Measurements from ENCODE around the gene PIEZO1. TPM values are rescaled to one million over a fixed set of nuclear protein-coding genes. Genes with fewer than 3 reads are reported as not detected.

The PIEZO1 gene
- total and polyA plus RNA-seq, 7 experiments from 2014 or later: 3.6 to 237 (median 111) TPM

- H3K27me3 ChIP-seq (ENCODE audit: control insufficient read depth in 2 of 2, insufficient read depth in 2 of 2, low read length in 2 of 2): no peaks in the 10 kb centered on the region
These were observed 20.9 kb upstream of the PIEZO1 start for GRCh38 chr16:88805887-88806393.

GRCh38 chr16:88805340-88805715, 20.3 kb upstream of the PIEZO1 start:
- peak overlapping the region in 1 of 9 donors; percentile 42 for H3K27ac Mint-ChIP-seq
- intact Hi-C loops (cut with micrococcal nuclease): no loop called here
- POLR2A ChIA-PET: interaction anchor here (1.1 kb wide), 1 partner anchor 442 kb away, joined by 3 read pairs; no protein-coding TSS in a partner anchor

More at GRCh38 chr16:88805887-88806393, 20.9 kb upstream of the PIEZO1 start:
- peak overlapping the region in 1 of 10 donors; percentile 5 for H3K4me3 Mint-ChIP-seq
- intact Hi-C loops (cut with micrococcal nuclease): no loop called here
- no peaks in the 10 kb centered on the region for H3K9me3 Mint-ChIP-seq
- no peak overlapping the region for H3K27ac ChIP-seq (ENCODE audit: low read depth, low read length)
- H3K4me1 Mint-ChIP-seq: peaks cover 4 to 33% (median 16%) of the 10 kb centered on the region in 7 donors
- CTCF ChIA-PET: no interaction called here
- H3K4me3 ChIP-seq (ENCODE audit: low read length): no peak overlapping the region
- no peak for ATAC-seq
- no peaks in the 10 kb centered on the region for H3K27me3 Mint-ChIP-seq
- H3K27ac Mint-ChIP-seq: peak overlapping the region in 1 of 9 donors; percentile 56
- no peak for DNase-seq
- no peaks in the 10 kb centered on the region for H3K9me3 ChIP-seq (ENCODE audit: control insufficient read depth in 2 of 3, low read length in 3 of 3)
- peaks cover 13 to 18% of the 10 kb centered on the region in 2 donors for H3K4me1 ChIP-seq (ENCODE audit: control insufficient read depth in 2 of 2, insufficient read depth in 2 of 2, low read length in 2 of 2)
- H3K36me3 ChIP-seq (ENCODE audit: control insufficient read depth in 2 of 3, insufficient read depth in 3 of 3, low read length in 3 of 3): peaks cover 0 to 26% (median 0%) of the 10 kb centered on the region in 3 experiments
- H3K36me3 Mint-ChIP-seq: peaks cover 0 to 4% (median 0%) of the 10 kb centered on the region in 5 donors
- POLR2A ChIA-PET: interaction anchor here (0.5 to 1.5 kb wide), 4 partner anchors 18 to 442 kb away, joined by 3 to 7 read pairs (median 3); no protein-coding TSS in a partner anchor

GRCh38 chr16:88804552-88805339, 19.7 kb upstream of the PIEZO1 start:
- DNase-seq (no peak), ATAC-seq (no peak)
- no peaks in the 10 kb centered on the region for H3K9me3 ChIP-seq (ENCODE audit: control insufficient read depth in 2 of 3, low read length in 3 of 3)
- H3K27me3 ChIP-seq (ENCODE audit: control insufficient read depth in 2 of 2, insufficient read depth in 2 of 2, low read length in 2 of 2): no peaks in the 10 kb centered on the region
- H3K27ac ChIP-seq (ENCODE audit: low read depth, low read length): no peak overlapping the region
- H3K4me1 Mint-ChIP-seq: peaks cover 7 to 34% (median 26%) of the 10 kb centered on the region in 7 donors
- no peak overlapping the region for H3K4me3 ChIP-seq (ENCODE audit: low read length)
- H3K36me3 ChIP-seq (ENCODE audit: control insufficient read depth in 2 of 3, insufficient read depth in 3 of 3, low read length in 3 of 3): peaks cover 0 to 20% (median 0%) of the 10 kb centered on the region in 3 experiments
- intact Hi-C loops (cut with micrococcal nuclease): loop anchor here (5.0 kb wide), 3 partner anchors 97 to 898 kb away; partner anchors contain the start of genes CTU2 (in 1 of the 2), RNF166 (in 1 of the 2), SNAI3 (in 1 of the 2) and SPATA2L (in 1 of the 2)
- H3K9me3 Mint-ChIP-seq: no peaks in the 10 kb centered on the region
- H3K27ac Mint-ChIP-seq: peak overlapping the region in 3 of 9 donors; percentile 21 to 60 (median 42)
- ChIA-PET POLR2A (interaction anchor here (1.0 kb wide), 1 partner anchor 10 kb away, joined by 3 read pairs; no protein-coding TSS in a partner anchor), CTCF (interaction anchor here (1.4 kb wide), 1 partner anchor 67 kb away, joined by 3 read pairs; no protein-coding TSS in a partner anchor)
- H3K4me1 ChIP-seq (ENCODE audit: control insufficient read depth in 2 of 2, insufficient read depth in 2 of 2, low read length in 2 of 2): peaks cover 10 to 11% of the 10 kb centered on the region in 2 donors
- no peaks in the 10 kb centered on the region for H3K27me3 Mint-ChIP-seq
- H3K36me3 Mint-ChIP-seq: peaks cover 0 to 4% (median 0%) of the 10 kb centered on the region in 5 donors
- H3K4me3 Mint-ChIP-seq: peak overlapping the region in 7 of 10 donors; percentile 27 to 88 (median 63)

More at GRCh38 chr16:88805340-88805715, 20.3 kb upstream of the PIEZO1 start:
- no peaks in the 10 kb centered on the region for H3K27me3 ChIP-seq (ENCODE audit: control insufficient read depth in 2 of 2, insufficient read depth in 2 of 2, low read length in 2 of 2)
- Mint-ChIP-seq H3K4me1 (peaks cover 4 to 33% (median 22%) of the 10 kb centered on the region in 7 donors), H3K4me3 (peak overlapping the region in 2 of 10 donors; percentile 21 to 34), H3K36me3 (peaks cover 0 to 4% (median 0%) of the 10 kb centered on the region in 5 donors), H3K27me3 (no peaks in the 10 kb centered on the region), H3K9me3 (no peaks in the 10 kb centered on the region)
- H3K27ac ChIP-seq (ENCODE audit: low read depth, low read length): no peak overlapping the region
- DNase-seq (no peak), ATAC-seq (no peak)
- peaks cover 7 to 12% of the 10 kb centered on the region in 2 donors for H3K4me1 ChIP-seq (ENCODE audit: control insufficient read depth in 2 of 2, insufficient read depth in 2 of 2, low read length in 2 of 2)
- CTCF ChIA-PET: no interaction called here
- H3K4me3 ChIP-seq (ENCODE audit: low read length): no peak overlapping the region
- peaks cover 0 to 25% (median 0%) of the 10 kb centered on the region in 3 experiments for H3K36me3 ChIP-seq (ENCODE audit: control insufficient read depth in 2 of 3, insufficient read depth in 3 of 3, low read length in 3 of 3)
- H3K9me3 ChIP-seq (ENCODE audit: control insufficient read depth in 2 of 3, low read length in 3 of 3): no peaks in the 10 kb centered on the region

GRCh38 chr16:88804173-88804551, 19.1 kb upstream of the PIEZO1 start:
- H3K27ac Mint-ChIP-seq: peak overlapping the region in 2 of 9 donors; percentile 21 to 60
- Histone ChIP-seq H3K27me3 (ENCODE audit: control insufficient read depth in 2 of 2, insufficient read depth in 2 of 2, low read length in 2 of 2) (no peaks in the 10 kb centered on the region), H3K4me1 (ENCODE audit: control insufficient read depth in 2 of 2, insufficient read depth in 2 of 2, low read length in 2 of 2) (peaks cover 10 to 15% of the 10 kb centered on the region in 2 donors), H3K4me3 (ENCODE audit: low read length) (no peak overlapping the region), H3K9me3 (ENCODE audit: control insufficient read depth in 2 of 3, low read length in 3 of 3) (no peaks in the 10 kb centered on the region), H3K27ac (ENCODE audit: low read depth, low read length) (no peak overlapping the region), H3K36me3 (ENCODE audit: control insufficient read depth in 2 of 3, insufficient read depth in 3 of 3, low read length in 3 of 3) (peaks cover 0 to 14% (median 0%) of the 10 kb centered on the region in 3 experiments)
- peaks cover 9 to 33% (median 22%) of the 10 kb centered on the region in 7 donors for H3K4me1 Mint-ChIP-seq
- H3K36me3 Mint-ChIP-seq: peaks cover 0 to 3% (median 0%) of the 10 kb centered on the region in 5 donors
- ATAC-seq: no peak
- peak overlapping the region in 9 of 10 donors; percentile 25 to 88 (median 54) for H3K4me3 Mint-ChIP-seq
- POLR2A ChIA-PET: interaction anchor here (1.0 to 2.0 kb wide), 3 partner anchors 8 to 22 kb away, joined by 3 to 19 read pairs (median 13); partner anchors contain the start of gene APRT
- DNase-seq: no peak
- H3K27me3 Mint-ChIP-seq: no peaks in the 10 kb centered on the region
- intact Hi-C loops (cut with micrococcal nuclease): loop anchor here (5.0 kb wide), 3 partner anchors 97 to 898 kb away; partner anchors contain the start of genes CTU2 (in 1 of the 2), RNF166 (in 1 of the 2), SNAI3 (in 1 of the 2) and SPATA2L (in 1 of the 2)
- CTCF ChIA-PET: interaction anchor here (1.4 kb wide), 1 partner anchor 67 kb away, joined by 3 read pairs; no protein-coding TSS in a partner anchor
- H3K9me3 Mint-ChIP-seq: no peaks in the 10 kb centered on the region

GRCh38 chr16:88803264-88803987, 18.4 kb upstream of the PIEZO1 start, which contains the start of gene CDT1:
Gene CDT1 (plus strand): TSS chr16:88803789. CDS start chr16:88803832, 43 bp downstream.
- peak within 1 kb of the TSS; percentile 77 to 90 (median 85) for H3K27ac Mint-ChIP-seq
- H3K27me3 Mint-ChIP-seq: no peaks in the 10 kb centered on the region
- ATAC-seq (peak; percentile 85), DNase-seq (peak; percentile 73 to 96 (median 85))
- ChIA-PET CTCF (interaction anchor here (0.6 to 1.4 kb wide), 4 partner anchors 9 to 66 kb away, joined by 3 to 4 read pairs (median 3); no protein-coding TSS in a partner anchor), POLR2A (interaction anchor here (0.6 to 2.0 kb wide), 6 partner anchors 9 to 103 kb away, joined by 3 to 19 read pairs (median 8); partner anchors contain the start of gene APRT)
- Histone ChIP-seq H3K4me3 (ENCODE audit: low read length) (peak within 1 kb of the TSS; percentile 68), H3K27ac (ENCODE audit: low read depth, low read length) (peak within 1 kb of the TSS; percentile 76), H3K36me3 (ENCODE audit: control insufficient read depth in 2 of 3, insufficient read depth in 3 of 3, low read length in 3 of 3) (peaks cover 0 to 6% (median 0%) of the 10 kb centered on the region in 3 experiments), H3K4me1 (ENCODE audit: control insufficient read depth in 2 of 2, insufficient read depth in 2 of 2, low read length in 2 of 2) (peaks cover 10 to 15% of the 10 kb centered on the region in 2 donors), H3K27me3 (ENCODE audit: control insufficient read depth in 2 of 2, insufficient read depth in 2 of 2, low read length in 2 of 2) (no peaks in the 10 kb centered on the region), H3K9me3 (ENCODE audit: control insufficient read depth in 2 of 3, low read length in 3 of 3) (no peaks in the 10 kb centered on the region)
- H3K9me3 Mint-ChIP-seq: no peaks in the 10 kb centered on the region
- peaks cover 9 to 36% (median 20%) of the 10 kb centered on the region in 7 donors for H3K4me1 Mint-ChIP-seq
- H3K4me3 Mint-ChIP-seq: peak within 1 kb of the TSS; percentile 82 to 90 (median 87)
- H3K36me3 Mint-ChIP-seq: peaks cover 0 to 1% (median 0%) of the 10 kb centered on the region in 5 donors
- intact Hi-C loops (cut with micrococcal nuclease): loop anchor here (1.0 to 5.0 kb wide), 6 partner anchors 9 to 899 kb away; partner anchors contain the start of genes CTU2 (in 1 of the 2), GALNS (in 1 of the 2), PIEZO1 (in 1 of the 2) and RNF166 (in 1 of the 2)
